Hypothalamus (tissue), 51 donors: Measurements from ENCODE around the gene FBN1.

ENCODE experiments used
- DNase-seq, 51 donors: peaks; one replicate each; lab custom pipeline; 2025; lab: John Stamatoyannopoulos, UW

FBN1 gene

DNA sequence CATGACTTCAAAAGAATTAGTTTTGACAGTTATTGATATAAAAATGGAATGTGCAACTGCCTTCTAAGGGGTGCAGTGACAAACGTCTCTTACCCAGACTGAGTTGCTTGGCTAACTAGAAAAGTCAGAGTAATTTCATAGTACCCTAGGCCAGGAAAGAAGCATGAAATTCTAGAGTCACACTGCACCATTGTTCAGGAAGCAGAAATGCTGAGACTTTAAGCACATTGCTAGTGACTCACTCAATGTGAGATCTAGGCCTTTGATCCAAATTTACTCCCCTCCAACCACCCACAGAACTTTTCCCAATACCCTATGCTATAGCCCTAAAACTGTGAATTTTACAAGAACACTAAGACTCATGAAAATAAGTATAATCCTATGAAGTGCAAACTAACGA lies 203.5 kb downstream of the FBN1 start:
- no peak for DNase-seq

DNA sequence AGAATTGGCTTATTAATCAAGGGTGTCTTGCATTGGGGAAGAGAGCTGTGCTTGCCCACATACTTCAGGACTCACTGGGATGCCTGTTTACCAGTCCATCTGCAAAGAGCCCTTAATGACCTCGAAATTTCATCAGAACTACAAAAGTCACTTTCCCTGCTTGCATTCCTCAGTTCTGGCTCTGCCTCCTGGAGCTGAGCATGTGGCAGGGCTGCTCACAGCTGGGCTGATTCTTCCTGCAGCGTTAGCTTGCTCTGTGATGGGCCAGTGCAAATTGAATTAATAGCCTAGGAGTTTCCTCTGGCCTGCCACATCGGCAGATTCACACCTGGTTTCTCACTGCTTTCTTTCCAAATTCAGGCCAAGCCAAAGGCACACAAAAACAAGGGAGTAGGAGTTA lies 205.4 kb downstream of the FBN1 start:
- DNase-seq, result peak in 1 of 51 donors; percentile 1

DNA sequence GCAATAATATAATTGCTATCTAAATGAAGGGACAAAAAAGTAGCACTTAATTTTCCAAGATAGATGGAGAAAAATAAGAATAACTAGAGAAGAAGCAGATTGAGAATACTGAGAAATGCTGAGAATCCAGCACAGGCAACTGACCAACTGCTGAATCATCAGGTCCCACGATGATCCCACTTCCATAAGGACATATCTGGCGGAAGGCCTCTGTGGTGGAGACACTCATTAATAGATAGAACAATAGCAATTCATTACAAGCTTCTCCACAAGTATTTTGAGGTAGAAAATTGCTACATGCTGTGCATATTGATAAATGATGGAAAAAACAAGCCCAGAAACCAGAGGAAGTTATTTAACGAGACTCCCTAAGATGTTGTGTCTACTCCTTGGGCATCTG lies 208.3 kb downstream of the FBN1 start:
- DNase-seq, result peak in 1 of 51 donors; percentile 11

DNA sequence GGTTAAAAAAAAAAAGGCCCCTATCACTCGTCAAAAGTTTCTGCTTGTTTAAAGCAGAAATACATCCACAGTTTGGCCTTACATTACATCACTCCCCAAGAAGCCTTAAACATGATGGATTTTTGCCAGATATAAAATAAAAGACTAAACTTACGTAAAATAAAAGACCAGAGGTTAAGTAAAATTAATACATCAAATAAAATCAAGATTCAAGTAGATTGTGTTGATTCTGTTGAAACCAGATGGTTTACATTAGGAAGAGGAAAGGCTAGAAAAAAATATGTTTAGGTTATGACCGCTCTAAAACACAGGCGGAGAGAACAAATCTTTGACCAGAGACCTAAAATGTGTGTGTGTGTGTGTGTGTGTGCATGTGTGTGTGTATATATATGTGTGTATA lies 210.2 kb downstream of the FBN1 start:
- DNase-seq, result no peak

DNA sequence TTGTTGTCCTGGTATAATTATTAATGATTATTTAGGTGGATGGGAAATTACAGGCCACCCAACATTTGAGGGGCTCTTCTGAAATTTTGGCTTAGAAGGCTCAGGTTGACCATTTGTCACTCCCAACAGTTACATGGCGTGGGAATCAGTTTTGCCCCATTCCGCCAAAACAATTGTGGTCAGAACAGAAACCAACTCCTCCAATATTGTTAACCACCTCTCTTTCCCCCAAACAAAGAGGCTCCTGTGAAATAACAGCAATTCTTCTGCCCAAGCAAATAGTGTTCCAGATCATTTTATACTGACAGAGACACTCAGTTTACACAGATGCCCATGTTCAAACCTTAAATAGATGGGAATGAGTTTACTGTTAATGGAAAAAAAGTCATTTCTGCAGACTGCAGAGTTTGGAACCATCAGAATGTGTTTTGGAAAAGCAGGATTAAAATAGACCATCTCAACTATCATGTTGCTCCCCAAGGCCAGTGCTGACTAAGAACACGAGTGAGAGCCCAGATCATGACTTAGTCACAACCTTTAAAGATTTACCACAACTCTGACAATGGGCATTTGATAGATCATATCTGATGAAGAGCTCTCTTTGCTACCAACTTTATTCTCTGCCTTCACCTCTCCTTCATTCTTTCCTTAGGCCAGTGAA lies 212.2 kb downstream of the FBN1 start:
- no peak for DNase-seq

DNA sequence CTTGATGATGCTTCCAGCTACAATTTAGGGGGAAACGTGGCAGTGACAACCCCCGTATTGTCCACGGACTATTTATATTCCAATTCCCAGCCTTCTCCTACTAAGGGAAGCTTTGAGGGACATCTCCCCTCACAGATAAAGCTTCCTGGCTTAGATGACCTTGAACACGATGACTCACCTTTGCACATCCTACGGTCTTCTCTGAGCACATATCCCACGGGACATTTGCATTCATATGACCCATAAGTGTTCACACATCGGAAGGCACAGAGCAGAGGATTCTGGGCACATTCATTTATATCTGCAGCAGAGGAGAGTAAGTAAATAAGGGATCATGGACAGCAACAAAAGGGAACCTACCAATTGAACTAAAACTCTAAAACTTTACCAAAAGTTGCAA lies 212.8 kb downstream of the FBN1 start:
- no peak for DNase-seq

DNA sequence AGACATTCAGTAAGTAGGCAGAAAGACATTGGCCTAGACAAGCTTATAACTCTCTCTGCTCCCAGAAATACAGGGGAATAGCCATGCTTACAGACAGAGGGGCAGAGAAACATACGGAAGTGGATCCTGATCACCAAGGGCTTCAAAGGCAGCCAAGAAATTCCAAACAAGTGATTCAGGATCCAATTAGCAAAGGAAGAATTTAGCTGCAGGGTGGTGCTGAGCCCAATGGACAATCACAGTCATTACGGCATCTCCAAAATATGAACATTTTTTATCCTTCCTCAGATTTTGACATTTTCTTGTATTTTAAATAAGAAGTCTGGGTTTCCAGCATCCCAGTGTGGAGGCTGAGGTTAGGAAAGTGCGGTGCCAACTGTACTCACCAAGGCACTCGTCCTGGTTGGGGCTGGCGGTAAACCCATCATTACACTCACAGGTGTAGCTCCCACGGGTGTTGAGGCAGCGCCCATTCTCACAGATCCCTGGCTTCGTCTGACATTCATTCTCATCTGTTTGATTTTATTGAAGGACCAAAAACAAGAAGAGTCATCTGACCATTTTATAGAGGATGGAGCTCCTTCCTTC lies 217.5 kb downstream of the FBN1 start:
- no peak for DNase-seq

DNA sequence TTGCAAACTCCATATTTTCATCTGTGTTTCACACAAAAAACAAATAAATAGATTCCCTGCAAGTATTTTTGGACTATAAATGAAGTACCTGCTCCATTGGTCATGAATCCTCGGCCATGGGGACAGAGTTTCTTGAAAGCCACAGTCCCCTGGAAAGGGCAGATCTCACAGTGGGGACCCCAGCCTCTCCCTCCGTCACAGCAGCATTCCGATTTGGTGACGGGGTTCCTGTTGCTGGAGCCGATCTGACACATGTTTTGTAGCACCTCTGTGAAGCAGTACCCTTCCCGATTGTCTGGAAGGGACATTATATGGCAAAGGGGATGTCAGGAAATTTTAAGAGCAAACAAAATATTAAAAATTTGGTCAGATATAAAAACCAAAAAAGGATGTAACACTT lies 218.0 kb downstream of the FBN1 start:
- DNase-seq, result no peak

DNA sequence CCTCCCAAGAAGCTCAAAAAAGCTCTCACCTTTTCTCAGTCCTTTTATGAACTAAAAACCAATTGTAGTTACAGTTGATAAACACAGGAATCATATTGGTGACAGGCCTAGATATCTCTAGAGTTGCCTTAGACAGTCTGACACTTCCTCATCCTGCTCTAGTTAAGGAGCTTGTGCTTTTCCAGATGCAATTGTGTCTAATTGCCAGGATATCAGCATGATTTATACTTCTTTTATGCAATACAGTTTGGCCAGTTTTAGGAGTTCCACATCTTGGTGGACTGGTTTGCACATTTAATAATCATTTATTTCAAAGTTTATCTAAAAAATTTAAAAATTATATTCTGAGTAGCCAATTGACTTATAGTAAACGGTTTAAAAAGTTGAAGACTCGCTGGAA lies 218.6 kb downstream of the FBN1 start:
- DNase-seq, result no peak

DNA sequence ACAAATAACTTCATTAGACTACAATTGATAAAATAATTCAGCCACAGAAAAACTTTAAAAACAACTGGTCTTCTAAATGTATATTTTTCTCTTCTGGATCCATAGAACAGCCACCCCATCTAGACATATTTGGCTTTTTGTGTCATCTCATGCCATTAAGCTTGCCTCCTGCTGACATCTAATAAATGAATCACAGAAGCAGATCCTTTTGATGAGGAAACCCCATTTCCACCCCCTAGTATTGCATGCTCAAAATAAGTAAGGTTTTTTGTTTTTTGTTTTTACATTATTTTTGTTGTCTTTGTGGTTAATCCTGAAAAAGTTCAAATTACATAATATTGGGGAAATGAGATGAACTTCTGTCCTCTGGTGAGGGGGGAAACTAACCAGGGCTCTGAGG lies 219.5 kb downstream of the FBN1 start:
- no peak for DNase-seq

DNA sequence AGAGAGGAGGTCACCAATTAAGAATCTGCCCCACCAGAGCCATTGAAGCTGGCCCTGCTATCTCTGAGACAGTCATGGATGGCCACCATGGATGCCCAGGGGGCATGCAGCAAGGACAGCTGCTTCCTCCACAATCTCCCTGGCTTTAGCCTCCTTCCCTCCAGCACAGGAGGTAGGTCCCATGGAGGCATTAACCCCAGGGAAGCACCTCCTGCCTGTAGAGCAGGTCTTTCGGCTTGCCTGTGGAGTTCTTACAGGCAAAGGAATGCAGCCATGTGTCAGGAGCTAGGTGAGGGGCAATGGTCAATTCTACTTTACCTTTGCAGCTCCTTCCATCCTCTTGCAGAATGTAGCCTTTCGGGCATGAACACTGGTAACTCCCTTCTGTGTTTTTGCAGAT lies 220.5 kb downstream of the FBN1 start:
- DNase-seq, result no peak

DNA sequence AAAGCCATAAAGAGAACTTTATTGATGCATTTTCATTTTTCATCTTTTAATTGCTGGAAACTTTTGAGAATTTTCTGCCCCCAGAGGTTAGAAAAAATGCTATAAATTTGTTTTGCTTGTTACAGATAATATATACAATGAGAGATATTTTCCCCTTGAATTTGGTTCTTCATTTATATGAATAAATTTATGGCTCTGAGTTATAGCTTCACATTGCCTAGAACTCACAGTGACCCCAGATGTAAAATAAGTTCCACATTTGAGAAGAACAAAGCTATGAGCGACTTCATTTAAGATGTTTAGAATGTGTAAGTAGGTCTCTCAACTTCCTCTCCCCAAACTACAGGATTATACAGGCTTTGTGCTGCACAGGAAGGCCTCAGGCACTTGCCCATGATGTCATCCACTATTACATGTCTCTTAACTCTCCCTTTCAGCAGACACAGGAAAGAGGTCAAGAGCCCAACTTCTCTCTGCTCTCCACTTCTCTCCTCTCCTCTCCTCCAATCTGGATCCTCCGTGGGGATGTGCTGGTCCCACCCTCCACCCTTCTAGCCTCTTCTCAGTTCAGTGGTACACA lies 221.5 kb downstream of the FBN1 start:
- DNase-seq, result no peak

DNA sequence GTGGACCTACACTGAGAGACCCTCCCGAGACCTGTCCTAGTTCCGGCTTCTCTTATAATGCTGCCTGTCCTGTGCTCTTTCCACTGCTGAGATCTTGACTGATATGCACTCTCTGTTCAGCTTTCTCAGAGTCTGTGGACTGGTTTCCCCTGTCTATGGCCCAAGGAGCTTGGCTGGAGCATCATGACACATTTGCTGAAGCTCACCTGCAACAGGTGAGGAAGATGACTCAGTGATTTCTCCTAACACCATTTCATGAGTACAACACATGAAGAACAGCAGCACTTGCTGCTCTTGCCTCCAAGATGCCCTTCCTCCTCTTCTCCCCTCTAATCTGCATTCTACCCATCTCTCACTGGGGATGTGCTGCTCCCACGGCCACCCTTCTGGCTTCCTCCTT lies 222.2 kb downstream of the FBN1 start:
- no peak for DNase-seq

DNA sequence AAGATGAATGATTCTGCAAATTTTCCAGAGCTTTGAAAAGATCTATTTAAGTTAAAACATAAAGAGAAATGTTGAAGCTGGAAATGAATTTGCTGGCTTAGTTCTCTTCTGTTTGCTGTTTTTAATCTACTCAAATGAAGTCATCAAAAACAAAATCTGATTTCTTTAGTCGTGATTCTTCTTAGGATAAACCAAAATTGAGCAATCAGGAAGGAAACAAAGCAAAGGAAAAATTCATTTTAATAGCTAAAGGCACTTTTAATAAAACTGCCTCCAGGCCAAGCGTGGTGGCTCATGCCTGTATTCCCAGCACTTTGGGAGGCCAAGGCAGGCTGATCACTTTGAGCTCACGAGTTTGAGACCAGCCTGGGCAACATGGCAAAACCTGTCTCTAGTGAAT lies 223.1 kb downstream of the FBN1 start:
- no peak for DNase-seq

DNA sequence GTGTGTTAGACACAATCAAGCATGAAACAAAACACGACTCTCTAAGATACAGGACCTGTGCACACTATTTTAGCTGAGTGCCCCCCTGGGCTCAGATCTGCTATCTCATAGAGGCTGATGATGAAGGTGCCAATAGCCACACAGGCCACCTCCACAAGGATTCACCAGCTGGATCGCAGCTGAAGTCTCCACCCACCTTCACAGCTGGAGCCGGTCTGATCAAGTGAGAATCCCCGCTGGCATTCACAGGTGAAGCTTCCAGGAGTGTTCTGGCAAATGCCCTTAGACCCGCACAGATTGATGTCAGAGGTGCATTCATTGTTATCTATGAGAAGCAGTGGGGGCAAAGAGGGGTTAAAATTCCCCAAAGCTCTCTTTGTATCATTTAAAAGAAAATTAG lies 224.1 kb downstream of the FBN1 start:
- DNase-seq, result no peak

DNA sequence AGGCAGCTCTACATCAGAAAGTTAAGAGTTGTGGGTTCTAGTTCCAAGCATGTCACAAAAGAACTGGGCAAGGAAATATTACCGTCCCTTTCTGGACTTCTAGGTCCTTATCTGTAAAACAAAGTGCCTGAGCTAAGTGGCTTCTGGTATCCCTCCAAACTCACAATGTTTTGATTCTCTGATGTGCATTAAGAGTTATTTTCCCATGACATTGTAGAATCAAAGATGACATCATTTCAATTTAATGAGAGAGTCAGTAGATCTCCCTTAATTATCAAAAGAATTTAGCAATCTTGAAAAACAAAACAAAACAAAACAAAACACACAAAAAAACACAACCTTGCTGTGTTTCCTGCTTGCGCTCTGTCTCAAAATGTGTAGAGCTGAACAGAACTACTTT lies 225.6 kb downstream of the FBN1 start:
- DNase-seq, result no peak

DNA sequence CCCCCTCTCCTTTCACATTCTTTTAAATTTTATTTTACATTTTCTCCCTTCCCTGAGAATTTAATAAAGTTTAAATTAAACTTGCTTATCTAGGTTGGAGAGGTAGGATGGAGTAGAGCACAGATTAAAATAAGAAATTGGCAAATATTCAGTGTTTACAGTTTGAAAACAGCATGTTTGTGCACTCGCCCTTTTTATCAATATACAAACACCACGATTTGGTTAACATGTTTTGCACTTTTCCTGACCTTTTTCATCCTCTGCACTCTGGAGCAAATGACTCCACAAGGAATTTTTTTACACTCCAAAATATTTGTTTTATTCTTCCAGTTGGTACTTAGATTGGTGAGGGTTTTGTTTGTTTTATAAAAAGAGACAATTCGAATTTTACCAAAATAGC lies 227.2 kb downstream of the FBN1 start:
- no peak for DNase-seq

DNA sequence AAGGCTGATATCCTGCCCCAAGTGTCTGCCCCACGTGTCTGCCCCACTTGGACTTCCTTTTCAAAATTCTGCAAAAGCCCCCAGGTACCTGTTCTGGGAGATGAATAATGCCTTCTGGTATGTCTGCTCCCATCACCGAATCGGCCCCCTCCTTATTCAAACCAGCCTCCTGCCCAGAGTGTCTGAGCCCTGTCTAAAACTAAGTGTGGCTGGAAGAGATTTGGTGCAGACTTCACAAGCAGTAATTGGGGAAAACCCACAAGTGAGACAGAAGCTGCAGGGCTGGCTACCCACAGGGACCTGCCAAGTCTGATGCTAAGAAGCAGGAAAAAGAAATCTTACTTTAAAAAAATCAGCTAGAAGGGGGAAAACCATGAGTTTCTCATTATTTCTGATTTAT lies 229.2 kb downstream of the FBN1 start:
- DNase-seq, result no peak

DNA sequence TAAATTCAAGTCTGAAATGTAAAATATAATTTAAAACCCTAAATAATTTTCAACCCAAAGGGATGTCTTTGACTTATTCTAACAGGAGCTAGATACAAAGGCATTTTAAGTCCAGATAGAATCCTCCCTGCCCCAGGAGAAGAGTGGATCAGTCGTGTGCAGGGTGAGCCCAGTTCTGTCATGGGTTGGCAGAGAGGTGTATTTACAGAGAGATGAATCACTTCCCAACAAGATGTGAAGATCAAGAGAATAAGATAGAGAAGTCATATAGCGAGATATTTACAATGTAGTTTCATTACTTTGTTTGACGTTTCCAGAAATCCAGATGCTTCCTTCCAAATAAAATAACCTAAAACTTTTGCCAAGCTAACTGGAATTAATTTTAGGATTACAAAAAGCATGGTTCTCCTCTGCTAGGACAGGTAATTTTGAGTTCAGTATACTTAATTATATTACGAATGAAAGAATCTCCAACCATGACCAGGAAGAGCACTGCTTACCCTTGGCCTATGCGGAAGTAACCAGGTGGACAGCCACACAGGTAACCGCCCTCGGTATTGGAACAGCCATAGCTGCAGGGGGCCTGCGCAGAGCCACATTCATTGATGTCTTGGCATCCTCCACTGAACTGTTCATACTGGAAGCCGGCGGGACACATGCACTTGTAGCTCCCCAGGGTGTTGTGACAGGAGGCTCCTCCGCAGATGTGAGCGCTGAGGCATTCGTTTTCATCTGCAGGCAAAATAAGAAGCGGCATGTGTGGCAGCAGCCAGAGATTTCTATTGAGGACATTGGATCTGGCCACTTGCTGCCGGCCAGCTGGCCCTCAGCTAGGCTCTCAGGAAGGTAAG lies 230.2 kb downstream of the FBN1 start:
- DNase-seq, result no peak

DNA sequence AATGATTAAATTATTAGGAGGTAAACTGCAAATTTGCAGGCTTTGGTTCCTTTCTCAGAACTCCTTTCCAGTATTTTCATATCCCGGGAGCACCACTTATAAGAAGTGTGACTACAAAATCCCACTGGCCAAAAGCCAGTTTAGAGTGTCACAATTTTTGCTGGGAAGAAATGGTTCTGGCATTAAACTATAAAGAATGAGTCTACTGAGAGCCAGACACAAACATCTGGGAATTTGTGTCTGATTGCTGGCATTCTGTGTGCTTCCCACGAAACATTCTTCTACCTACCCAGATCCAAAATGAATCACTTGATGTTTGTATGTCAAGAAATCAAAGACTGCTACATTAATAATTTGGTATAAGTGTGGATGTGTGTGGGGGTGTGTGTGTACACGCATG lies 231.5 kb downstream of the FBN1 start:
- DNase-seq, result no peak

DNA sequence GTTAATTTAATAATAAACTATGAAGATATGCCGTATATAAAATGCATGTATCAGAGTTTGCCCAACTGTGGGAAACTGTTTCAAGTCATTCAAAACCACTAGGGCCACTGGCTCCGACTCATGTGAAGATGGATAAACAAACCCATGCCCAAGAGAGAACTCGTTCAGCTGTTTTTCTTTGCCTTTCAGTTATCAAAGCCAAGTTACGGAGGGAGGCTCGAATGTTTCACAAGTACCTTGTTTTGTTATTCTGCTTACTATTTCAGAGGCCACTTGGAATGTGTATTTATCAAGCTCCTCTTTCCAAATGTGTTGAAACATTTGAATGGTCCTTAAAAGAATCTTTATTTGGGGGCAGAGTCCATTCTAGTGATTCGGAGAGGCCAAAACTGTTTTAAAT lies 232.2 kb downstream of the FBN1 start:
- DNase-seq, result no peak
